ENCODE results near the gene GLRX. TPM values are rescaled to one million over a fixed set of nuclear protein-coding genes. Genes with fewer than 3 reads are reported as not detected.

The GLRX gene
- total RNA-seq, 2 donors from 2014 or later, result 29.2 to 148 TPM

DNA sequence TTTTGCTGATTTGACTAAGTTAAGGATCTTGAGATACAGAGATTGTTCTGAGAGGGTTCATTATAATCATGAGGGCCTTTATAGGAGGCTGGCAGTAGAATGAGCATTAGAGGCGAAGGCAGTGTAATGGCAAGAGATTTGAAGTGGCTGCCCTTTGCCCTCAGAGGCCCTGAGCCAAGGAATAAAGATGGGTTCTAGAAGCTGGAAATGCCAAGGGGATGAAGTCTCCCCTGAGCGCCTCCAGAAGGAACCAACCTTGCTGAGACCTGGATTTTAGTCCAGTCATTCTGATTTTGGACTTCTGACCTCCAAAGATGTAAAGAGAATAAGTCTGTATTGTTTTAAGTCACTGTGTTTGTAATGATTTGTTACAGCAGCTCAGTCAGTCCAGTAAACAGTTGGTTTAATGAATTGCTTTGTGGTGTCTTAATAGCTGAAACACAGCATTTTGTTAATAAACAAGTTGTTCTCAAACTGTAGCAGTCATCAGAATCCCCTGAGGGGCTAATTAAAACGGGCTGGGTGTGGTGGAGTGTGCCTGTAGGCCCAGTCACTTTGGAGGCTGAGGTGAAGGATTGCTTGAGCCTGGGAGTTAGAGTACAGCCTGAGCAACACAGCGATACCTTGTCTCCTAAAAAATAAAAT lies 23.2 kb downstream of the GLRX start:
- no peaks in the 10 kb centered on the region for H3K27me3 ChIP-seq (replicated peaks; ENCODE audit: insufficient read depth)
- no peak for DNase-seq (ENCODE audit: low spot score)
- ATAC-seq (ENCODE audit: insufficient number of reproducible peaks, low FRiP score, low read depth), result no peak

DNA sequence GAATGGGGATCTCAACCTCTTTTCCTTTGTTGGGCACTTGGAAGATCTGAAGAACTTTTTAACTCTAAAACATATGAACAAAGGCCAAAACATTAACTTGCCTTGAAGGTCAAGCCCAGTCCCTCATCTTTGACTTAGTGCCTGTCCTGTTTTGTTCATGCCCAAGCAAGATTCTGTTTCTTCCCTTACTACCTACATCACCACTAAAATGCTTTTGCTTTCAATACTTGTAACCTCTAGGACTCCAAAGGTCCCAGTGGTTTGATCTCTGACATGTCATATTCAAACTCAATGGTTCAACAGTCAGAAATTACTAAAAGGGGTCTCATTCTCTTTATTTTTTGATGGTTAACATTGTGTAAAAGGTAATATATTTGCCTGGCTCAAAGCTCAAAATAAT lies 24.0 kb downstream of the GLRX start:
- Histone ChIP-seq H3K36me3 (no peaks in the 10 kb centered on the region), H3K27me3 (replicated peaks; ENCODE audit: insufficient read depth) (no peaks in the 10 kb centered on the region), H3K9me3 (no peaks in the 10 kb centered on the region), H3K27ac (no peak overlapping the region), H3K4me1 (ENCODE audit: control insufficient read depth in 1 of 2, low read depth in 2 of 2) (peaks cover 0 to 1% of the 10 kb centered on the region in 2 donors), H3K4me3 (no peak overlapping the region)
- ATAC-seq (ENCODE audit: insufficient number of reproducible peaks, low FRiP score, low read depth) (no peak), DNase-seq (ENCODE audit: low spot score) (no peak)
- TF ChIP-seq, protein P1, sequence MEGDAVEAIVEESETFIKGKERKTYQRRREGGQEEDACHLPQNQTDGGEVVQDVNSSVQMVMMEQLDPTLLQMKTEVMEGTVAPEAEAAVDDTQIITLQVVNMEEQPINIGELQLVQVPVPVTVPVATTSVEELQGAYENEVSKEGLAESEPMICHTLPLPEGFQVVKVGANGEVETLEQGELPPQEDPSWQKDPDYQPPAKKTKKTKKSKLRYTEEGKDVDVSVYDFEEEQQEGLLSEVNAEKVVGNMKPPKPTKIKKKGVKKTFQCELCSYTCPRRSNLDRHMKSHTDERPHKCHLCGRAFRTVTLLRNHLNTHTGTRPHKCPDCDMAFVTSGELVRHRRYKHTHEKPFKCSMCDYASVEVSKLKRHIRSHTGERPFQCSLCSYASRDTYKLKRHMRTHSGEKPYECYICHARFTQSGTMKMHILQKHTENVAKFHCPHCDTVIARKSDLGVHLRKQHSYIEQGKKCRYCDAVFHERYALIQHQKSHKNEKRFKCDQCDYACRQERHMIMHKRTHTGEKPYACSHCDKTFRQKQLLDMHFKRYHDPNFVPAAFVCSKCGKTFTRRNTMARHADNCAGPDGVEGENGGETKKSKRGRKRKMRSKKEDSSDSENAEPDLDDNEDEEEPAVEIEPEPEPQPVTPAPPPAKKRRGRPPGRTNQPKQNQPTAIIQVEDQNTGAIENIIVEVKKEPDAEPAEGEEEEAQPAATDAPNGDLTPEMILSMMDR (IDR thresholded peaks at IDR 0.05), result no peak

More for the DNA sequence above, 23.2 kb downstream of the GLRX start:
- Histone ChIP-seq H3K4me3 (no peak overlapping the region), H3K9me3 (no peaks in the 10 kb centered on the region), H3K36me3 (no peaks in the 10 kb centered on the region), H3K27ac (no peak overlapping the region), H3K4me1 (ENCODE audit: control insufficient read depth in 1 of 2, low read depth in 2 of 2) (peaks cover 0 to 5% of the 10 kb centered on the region in 2 donors)
- TF ChIP-seq, protein P1 (IDR thresholded peaks at IDR 0.05), result no peak

DNA sequence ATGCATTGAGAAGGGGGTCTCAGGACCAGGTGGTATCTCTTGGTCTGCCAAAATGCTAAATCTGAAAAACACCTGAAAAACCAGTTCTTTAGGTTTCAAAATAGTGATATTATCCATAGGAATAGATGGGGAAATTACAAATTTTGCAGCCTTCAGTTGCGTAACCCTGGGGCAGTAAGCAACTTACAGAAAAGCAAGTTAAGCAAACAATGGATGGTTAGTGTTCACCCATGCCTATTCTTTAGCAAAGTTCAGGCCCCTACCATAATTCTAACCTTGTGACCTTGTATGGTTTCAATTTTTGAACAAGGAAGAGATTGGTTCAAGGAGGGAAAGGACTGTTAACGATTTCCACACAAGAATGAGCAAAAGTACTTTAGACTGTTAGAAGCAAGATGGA lies 24.5 kb downstream of the GLRX start:
- H3K27me3 ChIP-seq (replicated peaks; ENCODE audit: insufficient read depth), result no peaks in the 10 kb centered on the region
- H3K4me3 ChIP-seq, result no peak overlapping the region
- TF ChIP-seq, protein P1 (IDR thresholded peaks at IDR 0.05), result no peak
- DNase-seq (ENCODE audit: low spot score) (no peak), ATAC-seq (ENCODE audit: insufficient number of reproducible peaks, low FRiP score, low read depth) (no peak)
- no peak overlapping the region for H3K27ac ChIP-seq
- H3K9me3 ChIP-seq, result no peaks in the 10 kb centered on the region
- no peaks in the 10 kb centered on the region for H3K36me3 ChIP-seq
- H3K4me1 ChIP-seq (ENCODE audit: control insufficient read depth in 1 of 2, low read depth in 2 of 2), result no peaks in the 10 kb centered on the region

DNA sequence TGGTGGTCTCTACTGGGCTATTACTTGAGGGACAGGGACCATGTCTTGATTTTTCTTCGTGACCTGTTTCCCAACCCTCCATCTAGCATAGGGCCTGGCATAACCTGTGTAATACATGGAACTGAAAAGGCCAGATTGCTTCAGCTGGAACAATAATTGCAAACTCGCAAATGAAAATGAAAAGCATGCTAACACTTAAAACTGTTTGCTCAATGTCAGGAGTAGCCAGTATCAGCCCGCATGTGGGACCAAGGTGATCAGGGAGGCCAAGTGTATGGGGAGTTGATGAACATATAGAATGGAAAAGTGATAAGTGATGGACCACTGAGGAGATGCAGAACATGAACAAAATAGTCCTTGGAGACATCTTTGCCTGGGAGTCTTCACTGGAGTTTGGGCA lies 25.2 kb downstream of the GLRX start:
- no peak for ATAC-seq (ENCODE audit: insufficient number of reproducible peaks, low FRiP score, low read depth)
- H3K27me3 ChIP-seq (replicated peaks; ENCODE audit: insufficient read depth), result no peaks in the 10 kb centered on the region
- DNase-seq (ENCODE audit: low spot score), result no peak
- no peaks in the 10 kb centered on the region for H3K4me1 ChIP-seq (ENCODE audit: control insufficient read depth in 1 of 2, low read depth in 2 of 2)
- no peaks in the 10 kb centered on the region for H3K36me3 ChIP-seq
- H3K9me3 ChIP-seq, result no peaks in the 10 kb centered on the region
- H3K27ac ChIP-seq, result no peak overlapping the region
- no peak overlapping the region for H3K4me3 ChIP-seq
- TF ChIP-seq, protein P1 (IDR thresholded peaks at IDR 0.05), result no peak

DNA sequence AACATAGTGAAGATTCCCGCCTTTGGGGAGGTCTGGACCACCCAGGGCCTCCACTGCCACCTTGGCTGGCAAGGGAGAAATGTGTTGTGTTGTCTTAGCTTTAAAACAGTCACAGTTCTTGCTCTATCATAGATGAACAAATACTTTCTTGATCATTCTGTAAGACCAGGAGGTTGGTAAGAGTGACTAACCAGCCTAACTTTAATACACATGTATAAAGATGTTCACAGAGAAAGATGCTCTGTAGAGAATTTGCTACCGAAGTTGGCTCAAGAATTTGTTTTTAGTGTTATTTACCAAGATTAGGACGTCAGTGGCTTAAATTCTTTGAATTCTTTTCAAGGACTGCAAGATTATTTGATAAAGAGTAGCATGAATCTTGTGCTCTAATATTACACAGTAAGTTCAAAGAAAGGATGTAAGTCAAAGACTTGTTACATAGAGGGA lies 28.4 kb downstream of the GLRX start:
- H3K27me3 ChIP-seq (replicated peaks; ENCODE audit: insufficient read depth), result no peaks in the 10 kb centered on the region
- DNase-seq (ENCODE audit: low spot score) (no peak), ATAC-seq (ENCODE audit: insufficient number of reproducible peaks, low FRiP score, low read depth) (no peak)
- no peaks in the 10 kb centered on the region for H3K9me3 ChIP-seq
- TF ChIP-seq, protein P1 (IDR thresholded peaks at IDR 0.05), result no peak
- no peak overlapping the region for H3K4me3 ChIP-seq
- no peaks in the 10 kb centered on the region for H3K36me3 ChIP-seq
- no peak overlapping the region for H3K27ac ChIP-seq
- H3K4me1 ChIP-seq (ENCODE audit: control insufficient read depth in 1 of 2, low read depth in 2 of 2), result no peaks in the 10 kb centered on the region

Data from thoracic aorta (tissue), 2 donors.